OCI-LY1 (cell line): ENCODE measurements around the gene LRRN3.

Experiments used
- CTCF ChIP-seq: fragments of 200-600 bp; sonication (generic), shearing (Covaris generic); IDR thresholded peaks from 2 replicates; pipeline ENCODE4 v1.5.1; 2017; ENCODE audit warnings: mild to moderate bottlenecking, antibody characterized with exemption, low read length, moderate library complexity, mixed read lengths
- EZH2 ChIP-seq: fragments of 200-600 bp; sonication (generic), shearing (Covaris generic); IDR thresholded peaks from 2 replicates; pipeline ENCODE4 v1.8.0; 2017; ENCODE audit warnings: borderline replicate concordance, mixed run types, mild to moderate bottlenecking, antibody characterized with exemption, low read length, moderate library complexity, mixed read lengths

- no peak for TF ChIP-seq CTCF
- TF ChIP-seq EZH2, result no peak
Measured at GRCh38 chr7:111113263-111114017, 22.5 kb downstream of the LRRN3 start.
